Measurements from ENCODE around the gene RAD18.

RAD18 gene

DNA sequence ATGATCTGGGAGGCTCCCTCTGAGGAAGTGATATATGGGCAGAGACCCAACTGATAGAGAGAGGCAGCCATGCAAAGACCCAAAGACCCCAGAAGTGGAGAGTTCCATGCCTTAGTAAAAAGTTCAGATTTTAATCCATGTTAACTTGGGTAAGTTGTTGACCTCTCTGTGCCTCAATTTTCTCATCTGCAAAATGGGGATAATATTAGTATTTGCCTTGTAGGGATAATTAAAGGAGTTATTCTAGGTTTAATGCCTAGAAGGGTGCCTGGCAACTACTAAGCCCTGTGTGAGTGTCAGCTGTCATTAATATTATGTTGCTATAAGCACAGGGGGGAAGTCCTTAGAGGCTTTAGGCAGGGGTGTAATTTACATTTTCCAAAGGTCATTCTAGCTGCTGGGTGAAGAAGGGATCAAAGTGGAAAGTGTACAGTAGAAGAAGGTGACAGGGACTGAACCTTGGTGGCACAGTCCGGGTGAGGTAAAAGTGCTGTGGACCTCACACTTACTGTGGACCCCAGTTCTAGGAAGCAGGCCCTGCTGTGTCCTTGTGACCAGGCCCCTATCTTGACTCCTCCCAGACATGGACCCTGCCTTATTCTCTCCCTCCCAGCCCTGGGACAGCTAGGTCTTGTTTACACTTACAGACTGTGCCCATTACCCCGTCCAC lies 3.0 kb upstream of the RAD18 start:
- no peak for DNase-seq

DNA sequence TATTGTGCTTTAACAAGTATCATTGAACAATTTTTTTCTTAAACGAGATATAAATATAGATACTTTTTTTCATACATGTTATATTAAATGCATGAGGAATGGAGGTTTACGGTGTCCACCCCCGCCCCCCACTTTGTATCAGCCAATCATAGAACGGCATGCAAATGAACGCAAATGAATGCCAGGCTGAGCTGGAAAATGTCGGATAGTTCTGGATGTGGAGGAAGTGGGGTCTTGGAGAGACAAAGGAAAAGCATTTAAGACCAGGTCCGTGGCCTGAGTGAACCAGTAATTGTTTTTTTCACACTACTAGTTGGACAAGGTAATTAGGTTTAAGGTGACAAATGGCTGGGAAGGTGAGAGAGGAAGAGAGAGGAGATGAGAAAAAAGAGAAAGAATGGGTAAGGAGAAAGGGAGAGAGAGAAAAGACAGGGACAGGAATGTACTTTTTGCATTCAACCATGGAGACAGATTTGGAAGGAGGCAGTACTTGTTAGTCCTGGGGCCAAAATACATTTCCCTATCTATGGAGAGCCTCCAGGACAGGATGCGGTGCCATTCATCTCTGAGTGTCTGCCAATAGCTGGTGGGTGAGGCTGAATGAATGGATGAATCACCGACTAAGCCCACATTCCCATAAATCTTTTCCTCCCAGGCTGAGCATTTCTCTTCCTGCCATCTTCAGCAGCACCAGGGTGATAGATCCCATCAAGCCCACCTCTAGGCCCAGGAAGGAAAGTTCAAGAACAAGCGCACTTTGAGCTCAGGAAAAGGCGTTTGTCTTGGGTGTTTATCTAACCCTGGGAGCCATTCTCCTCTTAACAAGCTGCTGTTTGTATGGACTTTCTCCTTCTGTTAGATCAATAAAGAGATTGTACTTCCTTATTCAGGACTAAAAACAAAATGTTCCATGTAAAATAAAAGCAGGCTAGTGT lies 1.4 kb upstream of the RAD18 start:
- DNase-seq = peak in 4 of 58 donors; percentile 11 to 24 (median 16)

DNA sequence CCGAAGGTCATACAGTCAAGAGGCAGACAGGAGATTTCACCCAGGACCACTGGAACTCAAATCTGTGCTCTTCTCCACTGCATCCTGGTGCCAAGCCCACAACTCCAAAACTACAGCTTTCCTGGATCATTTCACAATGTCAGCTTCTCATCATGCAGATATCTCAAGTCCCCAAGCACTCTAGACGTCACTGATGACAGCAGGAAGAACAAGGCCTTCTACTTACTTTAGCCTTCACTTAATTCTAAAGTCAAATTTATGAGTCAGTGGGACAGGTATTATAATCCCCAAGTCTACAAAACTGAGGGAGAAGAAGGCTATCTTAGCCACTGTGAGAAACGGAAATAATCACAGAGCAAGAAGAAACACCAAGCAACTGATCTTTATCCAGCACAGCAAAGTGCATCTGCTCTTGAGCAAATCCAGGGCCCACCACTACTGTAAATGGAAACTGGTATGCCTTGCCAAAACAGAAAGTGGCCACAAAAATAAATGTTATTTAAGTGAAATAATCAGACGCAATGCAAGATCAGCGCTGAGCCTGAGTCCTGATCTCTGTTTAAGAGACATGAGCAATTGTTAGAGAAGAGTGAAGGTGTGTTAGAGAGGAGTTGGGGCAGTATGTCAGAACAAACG lies 928 bp downstream of the RAD18 start:
- no peak for DNase-seq

DNA sequence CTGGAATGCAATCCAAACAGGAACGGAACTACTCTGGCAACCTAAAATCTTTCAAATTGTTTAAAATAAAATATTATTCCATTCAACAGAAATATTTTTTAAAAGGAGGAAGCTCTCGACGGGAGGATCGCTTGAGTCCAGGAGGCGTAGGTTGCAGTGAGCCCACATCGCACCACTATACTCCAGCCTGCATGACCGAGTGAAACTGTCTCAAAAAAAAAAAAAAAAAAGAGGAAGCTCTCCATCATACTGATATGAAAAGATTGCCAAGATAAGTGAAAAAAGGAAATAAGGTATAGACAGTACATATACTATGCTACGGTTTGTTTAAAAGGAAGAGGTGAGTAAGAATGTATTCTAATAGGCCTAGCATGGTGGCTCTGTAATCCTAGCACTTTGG lies 3.6 kb downstream of the RAD18 start:
- DNase-seq = no peak

DNA sequence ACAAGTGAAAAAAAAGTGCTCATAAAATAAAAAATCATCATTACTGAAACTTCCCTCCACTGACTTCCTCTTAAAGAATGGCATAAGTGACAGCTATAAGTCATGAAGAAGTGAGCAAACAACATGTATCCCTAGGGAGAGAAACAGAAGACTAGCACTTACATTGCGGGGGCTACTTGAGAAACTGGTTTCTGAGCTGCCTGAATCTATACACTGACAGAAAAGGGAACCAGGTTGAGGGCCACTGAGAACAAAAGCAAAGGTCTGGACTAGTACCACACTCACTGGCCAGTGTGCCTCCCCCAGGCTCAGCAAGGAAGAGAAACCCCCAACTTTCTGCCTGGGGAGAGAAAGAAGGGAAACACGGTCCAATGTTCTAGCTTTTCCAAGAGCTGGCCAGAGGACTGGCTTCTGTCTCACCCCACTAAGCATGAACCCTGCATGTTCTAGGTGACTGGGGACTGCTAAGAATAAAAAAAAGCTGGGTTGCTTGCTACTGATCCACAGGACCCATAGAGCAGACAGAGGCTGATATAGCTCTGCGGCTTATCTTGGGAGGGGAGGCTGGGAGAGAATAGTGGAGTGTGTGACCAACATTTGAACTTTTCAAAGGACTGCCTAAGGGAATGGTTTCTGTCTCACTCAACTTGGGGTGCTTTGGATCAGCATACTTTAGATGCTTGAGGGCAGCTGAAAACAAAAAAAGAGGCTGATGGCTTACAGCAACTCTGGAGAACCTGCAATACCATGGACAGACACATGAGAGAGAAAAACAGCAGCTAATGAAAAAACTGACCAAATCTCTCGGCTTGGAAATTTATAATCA lies 8.1 kb downstream of the RAD18 start:
- no peak for DNase-seq

DNA sequence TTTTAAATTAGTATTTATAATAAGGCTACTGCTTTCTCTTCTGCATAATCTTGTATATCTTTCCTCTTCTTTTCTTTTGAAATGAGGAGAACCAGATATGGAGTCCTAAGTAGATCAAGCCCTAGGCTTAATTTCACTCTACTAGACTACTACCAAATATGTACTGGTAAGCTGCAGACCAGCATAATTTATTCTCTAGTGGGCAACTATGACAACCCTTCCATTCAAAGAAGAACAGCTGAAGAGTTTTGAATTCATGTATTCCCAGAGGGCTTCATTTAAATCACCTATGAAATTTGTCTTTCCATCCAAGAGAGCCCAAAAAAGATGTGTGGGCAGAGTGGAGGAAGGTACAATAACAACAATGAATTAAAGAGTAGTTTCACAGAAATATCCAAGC lies 10.0 kb downstream of the RAD18 start:
- no peak for DNase-seq

DNA sequence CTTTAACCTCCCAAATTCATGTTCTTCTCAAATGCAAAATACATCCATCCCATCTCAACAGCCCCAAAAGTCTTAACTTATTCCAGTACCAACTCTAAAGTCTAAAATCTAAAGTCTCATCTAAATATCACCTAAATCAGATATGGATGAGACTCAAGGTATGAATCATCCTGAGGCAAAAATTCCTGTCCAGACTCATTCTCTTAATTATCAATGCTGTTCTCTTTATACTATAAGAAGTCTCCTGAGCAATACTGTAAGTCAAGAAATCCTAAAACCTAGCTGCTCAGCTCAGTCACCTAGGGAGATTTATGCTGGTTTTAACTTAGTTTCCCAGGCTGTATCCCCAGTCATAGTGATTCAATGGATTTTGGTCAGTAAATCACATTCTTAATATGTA lies 11.1 kb downstream of the RAD18 start:
- DNase-seq = no peak

DNA sequence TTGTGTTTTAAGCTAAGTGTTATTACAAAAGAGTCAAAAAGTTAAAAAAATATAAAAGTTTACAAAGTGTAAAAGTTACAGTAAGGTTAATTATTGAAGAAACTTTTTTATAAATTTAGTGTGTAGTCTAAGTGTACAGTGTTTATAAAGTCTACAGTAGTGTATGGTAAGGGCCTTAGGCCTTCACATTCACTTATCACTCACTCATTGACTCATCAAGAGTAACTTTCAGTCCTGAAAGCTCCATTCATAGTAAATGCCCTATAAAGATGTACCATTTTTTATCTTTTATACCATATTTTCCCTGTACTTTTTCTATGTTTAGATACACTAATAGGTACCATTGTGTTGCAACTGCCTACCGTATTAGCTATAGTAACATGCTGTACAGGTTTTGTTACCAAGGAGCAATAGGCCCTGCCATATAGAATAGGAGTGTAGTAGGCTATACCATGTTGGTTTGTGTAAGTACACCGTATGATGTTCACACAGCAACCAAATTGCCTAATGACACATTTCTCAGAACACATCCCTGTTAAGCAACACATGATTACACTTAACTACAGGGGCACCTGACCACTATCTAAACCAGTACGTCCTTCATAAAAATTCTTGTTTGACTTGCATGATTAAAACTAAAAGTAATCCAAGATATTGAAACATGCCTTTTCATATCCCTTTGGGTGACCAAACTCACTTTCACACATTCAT lies 17.2 kb downstream of the RAD18 start:
- DNase-seq = no peak

DNA sequence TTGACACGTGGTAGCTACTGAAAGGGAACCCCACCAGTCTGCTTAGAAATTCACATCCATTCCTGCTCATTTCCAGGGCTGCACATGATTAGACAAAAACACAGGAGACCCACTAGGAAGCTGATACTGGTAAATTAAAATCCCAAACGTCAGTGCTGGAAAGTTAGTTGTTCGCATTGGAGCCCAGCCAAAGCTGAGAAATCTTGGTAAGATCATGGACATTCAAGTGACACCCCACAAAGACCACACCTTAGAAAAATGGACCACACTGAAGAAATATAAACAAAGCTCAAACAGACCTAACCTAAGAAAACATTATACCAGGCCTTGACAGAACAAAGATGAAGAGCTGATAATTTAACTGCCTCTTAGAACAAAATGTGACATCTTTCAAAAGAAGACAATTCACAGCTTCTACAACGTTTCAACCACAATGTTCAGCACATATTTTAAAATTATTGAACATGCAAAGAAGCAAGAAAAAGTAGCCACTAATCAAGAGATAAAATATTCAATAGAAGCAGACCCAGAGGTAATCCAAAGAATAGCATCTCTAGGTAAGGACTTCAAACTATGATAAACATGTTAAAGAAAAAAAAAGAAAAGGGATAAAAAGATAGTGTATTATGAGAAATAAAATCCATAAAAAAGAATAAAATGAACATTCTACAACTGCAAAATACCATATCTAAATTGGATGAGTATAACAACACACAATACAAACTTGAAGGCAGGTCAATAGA lies 20.4 kb downstream of the RAD18 start:
- DNase-seq = no peak

DNA sequence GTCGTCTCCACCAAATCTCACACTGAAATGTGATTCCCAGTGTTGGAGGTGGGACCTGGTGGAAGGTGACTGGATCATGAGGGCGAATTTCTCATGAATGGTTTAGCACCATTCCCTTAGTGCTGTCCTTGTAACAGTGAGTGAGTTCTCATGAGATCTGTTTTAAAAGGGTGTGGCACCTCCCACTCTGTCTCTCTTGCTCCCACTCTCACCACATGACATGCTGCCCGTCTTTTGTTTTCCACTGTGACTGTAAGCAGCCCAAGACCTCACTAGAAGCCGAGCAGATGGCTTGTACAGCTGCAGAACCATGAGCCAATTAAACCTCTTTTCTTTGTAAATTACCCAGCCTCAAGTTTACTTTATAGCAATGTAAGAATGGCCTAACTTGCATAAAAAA lies 21.2 kb downstream of the RAD18 start:
- no peak for DNase-seq

DNA sequence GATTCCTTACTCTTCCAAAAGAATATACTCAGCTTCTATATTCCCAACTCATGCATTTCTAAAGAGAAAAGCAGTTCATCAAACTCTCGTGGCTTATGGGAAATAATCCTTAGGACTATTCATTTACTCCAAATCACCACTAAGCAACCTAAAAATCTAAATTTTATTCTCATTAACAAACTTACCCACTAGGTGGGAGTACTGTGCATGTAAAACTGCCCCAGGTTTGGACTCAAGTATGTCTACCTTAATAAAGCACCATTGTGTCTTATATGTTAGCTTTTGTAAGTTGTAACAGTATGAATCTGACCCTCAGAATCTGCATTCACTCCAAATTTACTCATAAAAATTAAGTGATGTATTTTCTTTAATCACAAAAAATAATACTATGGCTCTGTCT lies 25.3 kb downstream of the RAD18 start:
- DNase-seq = no peak

DNA sequence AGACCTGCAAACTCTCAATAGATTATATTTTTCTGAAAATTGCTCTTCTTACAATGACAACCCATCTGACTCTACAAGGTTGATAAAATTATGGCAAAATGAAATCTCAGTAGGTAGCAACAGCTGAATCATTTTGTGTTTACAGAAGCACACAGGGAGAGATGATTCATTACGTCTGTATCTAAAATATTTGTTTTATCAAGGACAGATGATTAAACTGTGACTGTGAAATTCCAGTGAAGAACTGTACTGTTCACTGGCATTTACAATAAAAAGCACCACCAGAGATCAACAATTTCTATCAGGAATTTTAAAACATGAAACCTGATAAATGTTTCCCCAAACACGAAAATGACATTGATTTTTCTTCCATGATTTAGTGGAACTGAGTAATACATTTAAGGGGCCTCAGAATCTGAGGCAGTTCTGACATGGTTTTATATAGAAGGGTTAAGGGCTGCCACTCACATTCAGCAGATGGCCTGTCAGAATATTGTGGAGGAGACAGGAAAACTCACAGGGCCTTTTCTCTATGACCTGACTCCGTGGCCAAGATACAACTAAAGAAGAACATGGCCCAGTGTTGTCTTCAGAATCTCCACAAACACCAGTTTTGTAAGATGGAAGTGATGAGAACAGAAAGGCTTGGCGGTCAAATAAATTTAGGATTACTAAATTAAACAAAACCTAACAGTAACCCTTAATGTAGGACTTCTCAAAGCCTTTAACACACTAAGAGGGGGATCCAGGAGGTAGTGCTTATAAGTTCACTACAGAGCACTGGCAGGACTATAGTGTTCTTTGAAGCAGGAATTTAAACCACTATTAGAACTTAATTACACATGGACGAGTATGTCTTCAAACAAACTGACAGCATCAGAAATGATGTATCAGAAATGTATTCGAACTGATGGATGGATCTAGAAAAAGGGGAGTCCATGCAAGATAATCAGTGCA lies 25.9 kb downstream of the RAD18 start:
- no peak for DNase-seq

DNA sequence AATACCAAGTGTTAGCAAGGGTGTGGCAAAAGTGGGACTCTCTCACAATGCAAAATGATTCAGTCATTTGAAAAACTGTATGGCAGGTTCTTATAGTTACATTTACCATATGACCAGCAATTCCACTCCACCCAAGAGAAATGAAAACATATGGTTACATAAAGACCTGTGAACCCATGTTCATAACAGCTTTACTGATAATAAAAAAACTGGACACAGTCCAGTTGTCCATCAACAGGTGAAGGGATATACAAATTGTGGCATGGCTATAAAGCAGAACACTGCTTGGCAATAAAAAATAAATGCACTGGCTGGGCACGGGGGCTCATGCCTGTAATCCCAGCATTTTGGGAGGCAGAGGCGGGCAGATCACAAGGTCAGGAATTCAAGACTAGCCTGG lies 30.8 kb downstream of the RAD18 start:
- no peak for DNase-seq

DNA sequence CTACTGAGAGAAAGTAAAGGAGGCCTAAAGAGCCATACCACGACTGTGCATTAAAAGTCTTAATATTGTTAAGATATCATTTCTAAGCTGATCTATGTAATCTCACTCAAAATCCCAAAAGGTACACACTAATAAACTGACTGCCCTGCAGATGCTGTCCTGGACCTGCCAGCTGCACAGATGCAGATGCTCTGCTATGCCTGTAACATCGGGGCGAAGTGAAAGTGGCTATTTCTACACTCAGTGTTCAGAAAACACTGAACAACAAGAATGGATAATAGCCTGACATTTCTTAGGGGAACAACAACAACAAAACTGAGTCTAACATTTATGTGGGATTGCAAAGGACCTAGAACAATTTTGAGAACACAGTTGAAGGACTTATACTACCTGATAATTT lies 31.9 kb downstream of the RAD18 start:
- DNase-seq = peak in 2 of 58 donors; percentile 1 to 4

DNA sequence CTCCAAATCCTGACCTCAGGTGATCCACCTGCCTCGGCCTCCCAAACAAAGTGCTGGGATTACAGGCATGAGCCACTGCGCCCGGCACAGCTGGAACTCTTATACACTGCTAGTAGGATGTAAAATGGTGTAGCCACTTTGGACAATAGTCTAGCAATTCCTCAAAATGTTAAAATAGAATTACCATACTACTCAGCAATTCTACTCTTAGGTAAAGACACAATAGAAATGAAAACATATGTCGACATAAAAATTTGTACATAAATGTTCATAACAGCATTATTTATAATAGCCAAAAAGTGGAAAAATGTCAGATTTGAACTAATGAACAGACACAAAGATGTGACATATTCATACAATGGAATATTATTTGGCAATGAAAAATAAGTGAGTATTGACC lies 33.4 kb downstream of the RAD18 start:
- DNase-seq = no peak

DNA sequence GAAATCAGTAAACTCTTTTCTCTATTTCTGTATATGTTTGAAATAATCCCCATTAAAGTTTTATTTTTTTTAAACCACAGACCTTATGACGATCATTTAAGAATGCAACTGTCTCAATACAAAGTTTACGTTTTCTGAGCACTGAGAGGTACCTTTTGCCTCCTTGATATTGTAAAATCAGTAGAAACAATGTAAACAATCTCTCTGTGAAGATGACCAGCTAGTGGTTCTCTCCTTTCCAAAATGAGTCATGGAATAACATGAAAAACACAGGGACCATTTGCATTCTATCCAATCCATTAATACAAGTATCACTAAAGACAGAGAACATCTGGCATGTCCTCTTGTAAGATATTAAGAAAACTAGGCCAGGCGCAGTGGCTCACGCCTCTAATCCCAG lies 48.8 kb downstream of the RAD18 start:
- no peak for DNase-seq

DNA sequence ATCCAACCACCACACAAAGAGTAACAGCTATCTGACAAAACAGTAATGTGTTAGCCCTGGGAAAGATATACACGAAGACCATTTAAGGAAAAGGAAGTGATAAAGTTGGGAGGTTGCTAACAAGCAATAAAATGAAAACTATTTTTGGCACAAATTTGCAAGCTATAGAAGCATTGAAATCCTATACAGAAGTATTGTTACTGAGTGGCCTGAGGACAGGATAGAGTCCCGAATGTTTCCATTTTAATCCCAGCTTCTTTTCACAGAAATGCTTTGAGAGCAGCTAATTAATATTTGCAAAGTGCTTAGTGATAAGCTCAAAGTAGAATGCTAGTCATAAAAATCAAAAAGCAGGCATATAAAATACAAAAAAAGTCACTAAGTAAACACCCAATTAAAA lies 51.5 kb downstream of the RAD18 start:
- DNase-seq = no peak

DNA sequence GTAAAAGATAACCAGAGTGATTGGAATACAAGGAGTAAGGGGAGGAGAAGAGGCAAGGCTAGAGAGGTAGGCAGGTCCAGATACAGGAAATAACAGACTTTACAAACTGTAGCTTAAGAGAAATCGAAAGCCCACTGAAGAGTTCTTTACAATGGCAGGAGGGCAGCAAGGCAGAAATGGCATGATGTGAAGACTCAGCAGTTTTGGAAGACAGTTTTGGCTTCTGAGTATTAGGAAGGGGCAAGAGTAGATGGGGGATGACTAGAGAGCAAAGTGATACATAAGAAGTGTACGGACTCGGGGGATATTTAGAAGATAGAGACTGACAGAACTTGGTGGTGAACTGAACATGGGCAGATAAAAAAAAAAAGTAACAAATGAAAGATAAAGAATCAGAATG lies 54.1 kb downstream of the RAD18 start:
- no peak for DNase-seq

DNA sequence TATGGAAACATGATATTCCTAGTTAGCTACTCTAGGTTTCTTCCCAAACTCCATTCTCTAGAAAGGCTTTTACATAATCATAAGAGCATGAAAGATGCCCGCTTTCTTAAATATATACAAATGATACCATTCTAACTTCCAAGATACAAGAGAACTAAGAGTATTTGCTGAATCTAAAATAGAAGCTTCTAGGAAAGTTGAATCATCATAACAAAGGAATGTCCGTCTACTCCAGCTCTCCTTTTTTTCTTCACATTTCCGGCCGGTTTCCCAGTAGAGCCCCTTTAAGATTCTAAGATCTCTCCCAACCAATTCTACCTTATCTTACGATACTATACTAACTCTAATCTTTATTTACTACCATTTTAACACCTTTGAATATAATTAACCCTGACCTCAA lies 60.1 kb downstream of the RAD18 start:
- no peak for DNase-seq

All from anterior cingulate cortex (tissue), 58 donors.